Mesenteric fat pad (tissue), 1 donor: ENCODE measurements around the gene GPRC5C. TPM values are rescaled to one million over a fixed set of nuclear protein-coding genes. Genes with fewer than 3 reads are reported as not detected.
"Not testable (repeated sequence)": the region's sequence is repeated elsewhere in the genome, so short reads cannot be mapped to it uniquely, and the experiment has no call there.

Source experiments
- DNase-seq: peaks from one replicate; pipeline ENCODE4 v3.0.0-alpha.2; 2020; ENCODE audit warnings: low spot score
- total RNA-seq: library from RNA; stranded (reverse); fragmentation: NEBNext Ultra II Directional; extraction: Animal tissue kit (Norgen Biotek cat#: 25700); gene quantifications from one replicate; pipeline ENCODE4 v1.2.1, GENCODE V29; 2021
- donor health status: DM: yes; HTN: yes; CAD: no.

The GPRC5C gene
- total RNA-seq, 1 donor from 2014 or later: 17.9 TPM

GRCh38 chr17:74404789-74405188 is 27.1 kb upstream of the GPRC5C start:
- no peak for DNase-seq

DNA sequence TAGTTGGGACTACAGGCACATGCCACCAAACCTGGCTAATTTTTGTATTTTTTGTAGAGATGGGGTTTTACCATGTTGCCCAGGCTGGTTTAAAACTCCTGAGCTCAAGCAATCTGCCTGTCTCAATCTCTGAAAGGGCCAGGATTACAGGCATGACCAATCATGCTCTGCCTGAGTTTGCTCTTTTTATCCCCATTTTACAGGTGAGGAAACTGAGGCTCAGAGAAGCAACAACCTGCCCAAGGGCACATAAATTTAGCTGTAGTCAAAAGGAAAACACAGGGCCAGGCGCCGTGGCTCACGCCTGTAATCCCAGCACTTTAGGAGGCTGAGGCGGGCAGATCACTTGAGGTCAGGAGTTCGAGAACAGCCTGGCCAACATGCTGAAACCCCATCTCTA is 26.6 kb upstream of the GPRC5C start:
- DNase-seq: not testable (repeated sequence)

DNA sequence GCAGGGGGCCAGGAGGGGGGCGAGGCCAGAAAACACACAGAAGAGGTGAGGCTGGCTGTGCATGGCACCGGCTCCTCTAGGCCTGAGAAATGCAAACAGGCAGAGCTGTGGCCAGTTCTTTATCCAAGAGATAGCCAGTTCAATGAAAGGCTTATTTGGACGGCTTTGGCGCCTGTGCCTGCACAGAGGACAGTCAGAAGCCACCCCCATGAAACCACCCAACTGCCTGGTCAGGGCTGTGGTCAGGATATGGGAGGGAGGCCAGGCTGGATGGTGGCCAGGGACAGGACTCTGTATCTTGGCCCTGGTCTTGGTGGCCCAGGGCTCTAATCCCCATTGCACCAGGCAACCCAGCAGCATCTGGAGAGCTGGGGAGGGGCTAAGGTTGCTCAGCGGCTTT is 24.5 kb upstream of the GPRC5C start:
- no peak for DNase-seq

- DNase-seq: no peak
Measured at GRCh38 chr17:74408262-74408661, 23.6 kb upstream of the GPRC5C start.

DNA sequence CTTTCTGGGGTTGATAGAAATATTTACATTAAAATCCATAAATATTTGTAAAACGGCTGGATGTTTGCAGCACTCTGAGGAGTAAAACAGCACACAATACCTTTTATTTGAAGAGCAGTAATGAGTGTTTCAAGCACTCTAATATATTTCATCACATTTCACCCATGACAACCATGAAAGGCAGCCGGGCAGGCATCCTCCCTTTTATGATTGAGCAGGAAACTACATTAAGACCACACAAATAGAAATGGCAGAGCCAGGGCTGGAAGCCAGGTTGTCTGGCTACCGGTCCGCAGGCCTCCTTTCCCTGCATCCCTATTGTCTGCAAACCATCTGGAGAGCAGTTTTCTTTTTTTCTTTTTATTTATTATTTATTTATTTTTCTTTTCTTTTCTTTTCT is 23.1 kb upstream of the GPRC5C start:
- no peak for DNase-seq

DNA sequence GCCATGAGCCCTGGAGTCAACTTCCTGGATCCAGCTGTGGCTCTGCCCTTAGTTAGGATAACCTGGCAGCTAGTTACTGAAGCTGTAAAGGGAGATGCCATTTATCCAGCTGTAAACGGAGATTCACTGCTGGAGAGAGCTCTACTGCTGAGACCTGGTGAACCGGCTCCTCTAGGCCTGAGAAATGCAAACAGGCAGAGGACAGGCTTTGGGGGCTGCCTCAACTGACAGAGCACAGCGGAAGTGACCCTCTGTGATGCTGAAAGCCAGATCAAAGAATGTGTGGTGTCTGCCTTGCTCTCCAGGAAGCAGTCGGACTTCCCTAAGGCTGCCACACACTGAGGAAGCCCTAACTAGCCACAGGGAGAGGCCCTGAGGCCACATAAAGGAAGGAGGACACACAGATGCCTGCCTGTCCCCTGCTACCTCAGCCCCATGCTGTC is 21.9 kb upstream of the GPRC5C start:
- no peak for DNase-seq

GRCh38 chr17:74412581-74412980 is 19.3 kb upstream of the GPRC5C start:
- no peak for DNase-seq

- no peak for DNase-seq
Measured at GRCh38 chr17:74413491-74413890, 18.4 kb upstream of the GPRC5C start.

DNA sequence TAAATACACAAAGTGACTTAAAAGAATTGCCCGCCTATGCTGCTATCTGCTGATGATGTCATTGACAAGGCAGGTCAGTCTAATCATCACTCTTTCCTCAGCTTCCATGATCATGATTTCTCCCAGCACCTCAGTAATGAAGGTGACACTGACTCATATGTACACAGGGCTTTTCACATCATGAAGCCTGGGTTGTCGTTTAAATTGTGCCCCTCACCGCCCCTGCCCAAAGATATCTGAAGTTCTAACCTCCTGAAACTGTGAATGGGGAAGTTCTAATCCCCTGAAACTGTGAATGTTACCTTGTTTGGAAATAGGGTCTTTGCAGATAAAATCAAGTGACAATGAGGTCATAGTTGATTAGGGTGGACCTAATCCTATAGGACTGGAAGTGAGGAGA is 17.4 kb upstream of the GPRC5C start:
- DNase-seq: no peak

DNA sequence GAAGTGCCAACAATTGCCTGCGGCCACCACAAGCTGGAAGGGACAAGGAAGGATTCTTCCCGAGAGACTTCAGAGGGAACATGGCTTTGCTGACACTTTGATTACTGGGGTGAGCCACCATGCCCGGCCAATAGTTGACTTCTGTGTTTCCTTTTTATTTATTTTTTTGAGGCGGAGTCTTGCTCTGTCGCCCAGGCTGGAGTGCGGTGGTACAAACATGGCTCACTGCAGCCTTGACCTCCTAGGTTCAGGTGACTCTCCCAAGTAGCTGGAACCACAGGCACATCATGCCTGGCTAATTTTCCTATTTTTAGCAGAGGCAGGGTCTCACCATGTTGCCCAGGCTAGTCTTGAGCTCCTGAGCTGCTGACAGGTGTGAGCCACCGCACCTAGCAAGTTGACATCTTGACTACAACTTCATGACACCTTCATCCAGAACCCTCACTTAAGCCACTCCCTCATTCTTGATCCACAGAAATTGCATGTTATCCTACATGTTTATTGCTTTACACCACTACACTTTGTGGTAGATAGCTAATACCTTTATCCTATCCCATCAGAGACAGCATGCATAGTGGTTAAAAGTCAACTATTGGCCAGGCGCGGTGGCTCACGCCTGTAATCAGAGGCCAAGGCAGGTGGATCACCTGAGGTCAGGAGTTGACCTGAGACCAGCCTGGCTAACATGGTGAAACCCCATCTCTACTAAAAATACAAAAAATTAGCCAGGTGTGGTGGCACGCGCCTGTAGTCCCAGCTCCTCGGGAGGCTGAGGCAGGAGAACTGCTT is 16.1 kb upstream of the GPRC5C start:
- DNase-seq: no peak

GRCh38 chr17:74417178-74418045 is 14.5 kb upstream of the GPRC5C start:
- no peak for DNase-seq

GRCh38 chr17:74419928-74420411 is 11.9 kb upstream of the GPRC5C start:
- DNase-seq: no peak

DNA sequence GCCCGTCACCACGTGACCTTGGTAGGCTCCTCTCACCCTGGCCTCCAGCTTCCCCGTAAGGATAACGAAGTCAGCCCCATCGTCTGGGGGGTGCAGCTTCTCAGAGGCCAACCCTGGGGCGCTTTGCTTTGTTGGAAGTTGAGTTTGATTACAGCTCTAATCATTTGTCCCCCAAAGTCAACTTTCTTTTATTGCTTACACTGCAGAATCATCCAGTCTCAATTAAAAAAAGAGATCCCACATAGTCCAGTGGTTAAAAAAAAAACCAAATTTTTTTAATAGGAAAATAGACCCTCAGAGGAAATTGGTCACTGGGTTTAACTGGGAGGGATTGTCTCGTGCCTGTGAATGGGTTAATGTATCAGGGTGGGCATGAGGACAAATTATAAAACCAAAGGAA is 7.8 kb upstream of the GPRC5C start:
- no peak for DNase-seq

- DNase-seq: no peak
Measured at GRCh38 chr17:74424657-74425056, 7.2 kb upstream of the GPRC5C start.

DNA sequence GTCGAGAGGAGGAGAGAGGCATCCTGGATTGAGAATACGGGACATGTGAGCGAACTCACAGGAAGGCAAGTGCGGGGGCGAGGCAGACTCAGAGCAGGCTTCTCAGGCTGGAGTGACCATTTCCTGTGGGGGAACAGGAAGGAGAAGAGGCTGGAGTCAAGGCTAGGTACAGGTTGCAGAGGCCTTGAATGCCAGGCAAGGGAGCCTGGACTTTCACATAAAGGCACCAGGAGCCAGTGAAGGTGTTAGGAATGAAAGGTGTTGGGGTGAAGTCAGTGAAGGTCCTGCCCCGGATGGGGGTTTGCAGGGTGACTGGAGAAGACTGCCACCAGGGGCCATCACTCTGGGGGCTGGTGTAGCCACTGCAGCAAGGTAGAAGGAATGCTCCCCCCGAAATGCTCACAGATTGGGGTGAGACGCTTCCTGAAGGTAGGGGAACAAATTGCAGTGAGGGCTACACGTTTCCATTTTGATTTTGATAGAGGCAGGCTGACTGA is 5.3 kb upstream of the GPRC5C start:
- DNase-seq: no peak

- no peak for DNase-seq
Measured at GRCh38 chr17:74427048-74427762, 4.7 kb upstream of the GPRC5C start.

DNA sequence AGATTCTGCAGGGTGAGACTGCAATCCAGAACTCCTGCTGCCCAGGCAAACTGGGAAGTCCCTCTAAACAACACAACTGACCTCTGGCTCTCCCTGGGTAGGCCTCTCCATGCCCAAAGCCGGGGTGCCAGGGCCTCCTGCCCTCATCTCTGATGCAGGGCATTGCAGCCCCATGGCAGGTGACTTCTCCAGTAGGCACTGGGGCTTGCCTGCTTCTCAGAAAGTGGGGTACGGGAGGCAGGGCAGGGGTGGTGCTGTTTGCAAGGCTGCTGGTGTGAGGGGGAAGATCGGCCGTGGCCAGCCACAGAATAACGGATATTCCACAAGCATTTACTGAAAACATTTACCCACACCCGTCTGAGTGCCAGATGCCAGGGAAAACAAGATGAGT is 4.1 kb upstream of the GPRC5C start:
- no peak for DNase-seq

DNA sequence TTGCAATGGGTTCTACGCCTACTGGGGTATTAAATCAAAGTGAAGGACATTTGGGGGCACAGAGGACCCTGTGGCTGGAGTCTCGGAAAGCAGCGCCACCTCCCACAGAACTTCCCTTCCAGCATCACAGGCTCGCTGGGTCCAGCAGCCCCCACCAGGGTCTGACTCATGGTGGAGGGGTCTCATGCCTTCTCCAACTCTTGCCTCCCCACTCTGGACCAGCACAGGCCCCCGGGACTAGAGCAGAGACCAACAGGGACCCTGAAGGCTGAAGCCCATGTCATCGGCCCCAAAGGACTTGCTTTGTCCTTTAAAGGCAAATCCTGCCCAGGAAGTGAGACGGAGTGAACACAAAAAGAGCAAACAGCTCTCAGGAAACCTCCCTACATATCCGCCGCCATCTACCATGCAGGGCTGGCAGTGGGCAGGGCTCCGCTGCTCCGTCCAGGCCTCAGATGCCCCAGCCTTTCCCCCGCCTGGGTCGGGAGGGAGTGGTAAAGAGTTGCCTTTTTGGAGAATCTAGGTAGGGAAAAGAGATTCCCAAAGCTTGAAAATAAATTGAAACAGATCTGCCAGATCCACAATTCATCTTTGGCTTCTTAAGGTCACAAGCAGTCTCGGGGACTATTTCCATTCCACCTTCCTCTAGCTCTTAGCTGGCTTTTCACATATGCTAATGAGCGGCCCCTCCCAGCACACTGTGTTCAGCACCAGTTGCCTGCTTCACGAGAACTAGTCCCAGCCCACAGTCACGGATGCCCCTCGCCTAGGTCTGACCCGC is 2.1 kb upstream of the GPRC5C start:
- DNase-seq: no peak

GRCh38 chr17:74430385-74430705 is 1.5 kb upstream of the GPRC5C start:
- no peak for DNase-seq

DNA sequence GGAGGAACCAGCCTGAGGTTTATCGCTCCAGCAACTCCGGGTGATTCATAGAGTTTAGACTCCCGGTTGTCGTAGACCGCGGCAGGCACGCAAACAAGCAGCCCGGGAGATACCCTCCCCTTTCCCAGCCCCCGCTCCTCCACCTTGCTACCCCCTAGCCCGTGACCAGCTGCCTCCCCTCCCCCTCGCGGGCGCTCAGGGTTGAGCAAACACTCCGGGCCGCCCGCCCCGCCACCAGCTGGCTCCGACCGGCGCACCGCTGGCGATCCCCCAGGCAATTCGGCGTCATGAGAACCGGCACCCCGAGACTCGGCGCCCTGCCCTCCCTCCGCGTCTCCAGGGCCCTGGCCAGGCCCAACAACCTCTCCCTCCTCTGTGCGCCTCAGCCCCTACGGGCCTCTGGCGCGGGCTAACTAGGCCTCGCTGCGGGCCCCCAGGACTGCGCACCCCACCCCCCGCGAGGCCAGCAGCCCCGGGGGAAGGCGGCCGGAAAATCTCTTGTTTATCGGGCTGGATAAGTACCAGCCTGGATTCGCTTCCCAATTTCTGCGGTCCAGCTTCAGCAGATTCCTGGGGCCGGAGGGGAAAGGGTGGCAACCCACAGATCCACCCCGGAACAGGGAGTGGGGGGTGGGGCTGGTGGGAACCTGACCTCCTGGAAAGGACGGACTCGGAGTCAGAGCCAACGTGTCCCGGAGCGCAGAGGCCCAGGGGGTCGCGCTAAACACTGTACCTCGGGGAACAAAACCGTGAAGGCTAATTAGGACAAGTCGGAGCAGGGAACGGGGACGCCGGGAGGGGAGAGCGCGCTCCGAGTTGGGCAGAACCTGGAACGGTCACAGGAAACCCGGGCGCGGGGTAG is 951 bp upstream of the GPRC5C start:
- DNase-seq: peak; percentile 94
